Spleen (tissue), 7 donors: Measurements from ENCODE around the gene SELENOP.

Experiments used
- CTCF ChIP-seq, 11 experiments: fragments of 200-600 bp in 7 of 11; fragments of 450-650 bp in 4 of 11; sonication (generic) in 4 of 11; IDR thresholded peaks in 8 of 11; conservative IDR thresholded peaks in 3 of 11; 1 replicate in 7 of 11; 2 replicates in 4 of 11; pipeline versions ENCODE4 v1.4.0 to v1.8.0; 2016 to 2021; ENCODE audit warnings: antibody characterized with exemption in 11 of 11, inconsistent platforms in 4 of 11, mild to moderate bottlenecking in 1 of 11
- POLR2A ChIP-seq, 3 donors: fragments of 450-650 bp; IDR thresholded peaks; one replicate each; pipeline ENCODE4 v1.5.1; 2017; ENCODE audit warnings: antibody characterized with exemption in 3 of 3, mild to moderate bottlenecking in 1 of 3
- POLR2AphosphoS5 ChIP-seq, 3 donors: sonication (generic); formaldehyde crosslinking; IDR thresholded peaks; one replicate each; pipeline ENCODE4 v1.5.1; 2017; ENCODE audit warnings: antibody characterized with exemption in 3 of 3
- donor health status: DM: no; HTN: no; CAD: no; lungs with moderate emphysema.
- donor health status: DM: no; HTN: no; CAD: no.
- donor health status: DM: no; HTN: no; CAD: no.

DNA sequence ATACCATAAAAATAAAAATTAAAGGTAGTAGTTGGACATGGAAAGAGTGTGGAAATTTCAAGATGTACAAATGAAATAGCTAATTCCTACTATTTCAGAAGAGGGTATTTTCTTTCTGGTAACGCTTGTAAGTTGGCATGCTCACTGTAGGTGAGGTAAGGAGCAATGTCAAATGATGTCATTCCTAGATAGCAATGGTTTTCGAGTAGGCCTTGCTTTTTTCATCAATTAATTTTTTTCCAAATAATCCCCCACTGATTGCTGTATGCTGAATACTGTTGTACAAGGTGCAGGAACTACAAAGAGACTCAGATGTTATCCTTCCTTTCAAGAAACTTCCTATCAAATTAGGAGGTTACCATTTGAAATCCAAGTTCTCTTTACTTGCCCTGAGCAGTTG, 928 bp upstream of the SELENOP start:
- TF ChIP-seq CTCF (IDR thresholded peaks at IDR 0.05 in 8 of 11, conservative IDR thresholded peaks at IDR 0.05 in 3 of 11) (no peak), POLR2AphosphoS5 (IDR thresholded peaks at IDR 0.05) (no peak), POLR2A (IDR thresholded peaks at IDR 0.05) (no peak)
